Activated CD8-positive, alpha-beta T cell treated with anti-CD3 and anti-CD28 coated beads, Interleukin-2, amount 10 ng/mL, durations not matched to agents 7 days and 5 days (primary cell): ENCODE results near the gene OPN3. TPM values are rescaled to one million over a fixed set of nuclear protein-coding genes. Genes with fewer than 3 reads are reported as not detected.

Experiments
- ATAC-seq: fragments of 150-1000 bp; cut with Tn5 transposase; one replicate; pipeline ENCODE4 v1.10.0; 2021; ENCODE audit warnings: moderate library complexity
- CTCF ChIA-PET: fragments of 350-600 bp; sonication (Branson Sonifier 250); formaldehyde crosslinking; loops from one replicate; lab custom pipeline; 2021; ENCODE audit warnings: antibody characterized with exemption; lab: Charles Lee
- POLR2A ChIA-PET: fragments of 350-600 bp; sonication (Branson Sonifier 250); formaldehyde crosslinking; loops from one replicate; lab custom pipeline; 2021; ENCODE audit warnings: antibody characterized with exemption; lab: Charles Lee
- DNase-seq: peaks from one replicate; pipeline ENCODE4 v3.0.0-alpha.2; 2020
- H3K27ac Mint-ChIP-seq: one replicate; pipeline ENCODE4 v1.8.0; 2021; ENCODE audit warnings: mild to moderate bottlenecking, mixed read lengths
- H3K27me3 Mint-ChIP-seq: one replicate; pipeline ENCODE4 v1.8.0; 2021; ENCODE audit warnings: low read depth, mixed read lengths
- H3K36me3 Mint-ChIP-seq: one replicate; pipeline ENCODE4 v1.8.0; 2021; ENCODE audit warnings: low read depth, mixed read lengths
- H3K4me1 Mint-ChIP-seq: one replicate; pipeline ENCODE4 v1.8.0; 2021; ENCODE audit warnings: low read depth, mixed read lengths
- H3K4me3 Mint-ChIP-seq: one replicate; pipeline ENCODE4 v1.8.0; 2021; ENCODE audit warnings: mild to moderate bottlenecking, mixed read lengths
- H3K9me3 Mint-ChIP-seq: one replicate; pipeline ENCODE4 v1.8.0; 2022; ENCODE audit warnings: mixed read lengths; ENCODE audit not compliant: insufficient read depth
- total RNA-seq, 2 experiments: library from RNA; stranded (reverse); gene quantifications; one replicate each; pipeline ENCODE4 v1.2.3, GENCODE V29; 2021

The OPN3 gene
- total RNA-seq, 2 experiments from 2014 or later, result 15.2 to 15.9 TPM

DNA sequence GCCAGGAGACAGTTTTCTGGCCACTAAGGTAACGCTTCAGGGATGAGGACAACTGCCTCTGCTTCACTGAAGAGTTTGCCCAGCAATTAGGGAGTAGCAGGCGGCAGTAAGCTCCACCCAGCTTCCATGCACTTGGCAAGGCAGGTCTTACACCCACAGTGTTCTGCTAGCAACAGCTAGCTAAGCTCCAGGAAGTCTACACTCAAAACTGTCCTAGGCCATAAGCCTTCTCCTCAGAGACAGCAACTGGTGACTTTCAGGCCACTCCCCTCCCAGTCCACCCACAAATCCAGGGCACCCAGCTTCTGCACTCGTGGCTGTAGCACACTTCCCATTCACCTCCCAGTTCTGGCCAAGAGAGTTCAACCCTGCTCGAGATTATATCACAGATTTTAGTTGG is 60.7 kb downstream of the OPN3 start:
- ChIA-PET POLR2A (no interaction called here), CTCF (no interaction called here)
- ATAC-seq, result no peak
- Mint-ChIP-seq H3K9me3 (no peaks in the 10 kb centered on the region), H3K27ac (no peak overlapping the region), H3K27me3 (peaks cover 11% of the 10 kb centered on the region), H3K4me1 (no peaks in the 10 kb centered on the region), H3K36me3 (no peaks in the 10 kb centered on the region), H3K4me3 (no peak overlapping the region)
- DNase-seq, result no peak

DNA sequence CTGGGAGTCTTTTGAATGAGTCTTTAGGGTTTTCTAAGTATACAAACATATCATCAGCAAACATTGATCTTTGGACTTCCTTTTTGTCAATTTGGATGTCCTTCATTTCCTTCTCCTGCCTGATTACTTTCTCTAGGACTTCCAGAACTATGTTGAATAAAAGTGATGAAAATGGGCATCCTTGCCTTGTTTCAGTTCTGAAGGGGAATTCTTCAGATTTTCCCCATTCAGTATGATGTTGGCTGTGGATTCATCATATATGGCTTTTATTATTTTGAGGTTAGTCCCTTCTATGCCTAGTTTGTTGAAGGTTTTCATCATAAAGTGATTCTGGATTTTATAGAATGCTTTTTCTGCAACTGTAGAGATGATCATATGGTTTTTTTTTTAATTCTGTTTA is 66.0 kb downstream of the OPN3 start:
- H3K36me3 Mint-ChIP-seq, result no peaks in the 10 kb centered on the region
- no peaks in the 10 kb centered on the region for H3K4me1 Mint-ChIP-seq
- peaks cover 16% of the 10 kb centered on the region for H3K27me3 Mint-ChIP-seq
- H3K4me3 Mint-ChIP-seq, result no peak overlapping the region
- ATAC-seq (no peak), DNase-seq (no peak)
- no peak overlapping the region for H3K27ac Mint-ChIP-seq
- ChIA-PET CTCF (no interaction called here), POLR2A (no interaction called here)
- H3K9me3 Mint-ChIP-seq, result no peaks in the 10 kb centered on the region

GRCh38 chr1:241569848-241570247 is 70.3 kb downstream of the OPN3 start:
- ATAC-seq (no peak), DNase-seq (no peak)
- ChIA-PET POLR2A (no interaction called here), CTCF (interaction anchor here (0.6 kb wide), 1 partner anchor 383 kb away, joined by 3 read pairs; no protein-coding TSS in a partner anchor)
- Mint-ChIP-seq H3K36me3 (no peaks in the 10 kb centered on the region), H3K27me3 (peaks cover 8% of the 10 kb centered on the region), H3K4me1 (no peaks in the 10 kb centered on the region), H3K4me3 (no peak overlapping the region), H3K27ac (no peak overlapping the region), H3K9me3 (no peaks in the 10 kb centered on the region)

- H3K4me1 Mint-ChIP-seq, result no peaks in the 10 kb centered on the region
- H3K4me3 Mint-ChIP-seq, result no peak overlapping the region
- CTCF ChIA-PET, result no interaction called here
- POLR2A ChIA-PET, result no interaction called here
- DNase-seq, result no peak
- no peaks in the 10 kb centered on the region for H3K36me3 Mint-ChIP-seq
- H3K27me3 Mint-ChIP-seq, result no peaks in the 10 kb centered on the region
- no peak overlapping the region for H3K27ac Mint-ChIP-seq
- no peak for ATAC-seq
- no peaks in the 10 kb centered on the region for H3K9me3 Mint-ChIP-seq
Observed at GRCh38 chr1:241560849-241561187, 79.4 kb downstream of the OPN3 start.

GRCh38 chr1:241560146-241560848 is 79.9 kb downstream of the OPN3 start:
- DNase-seq, result no peak
- Mint-ChIP-seq H3K9me3 (no peaks in the 10 kb centered on the region), H3K27me3 (no peaks in the 10 kb centered on the region), H3K4me3 (no peak overlapping the region), H3K27ac (no peak overlapping the region), H3K36me3 (no peaks in the 10 kb centered on the region), H3K4me1 (no peaks in the 10 kb centered on the region)
- POLR2A ChIA-PET, result no interaction called here
- CTCF ChIA-PET, result no interaction called here
- ATAC-seq, result no peak

DNA sequence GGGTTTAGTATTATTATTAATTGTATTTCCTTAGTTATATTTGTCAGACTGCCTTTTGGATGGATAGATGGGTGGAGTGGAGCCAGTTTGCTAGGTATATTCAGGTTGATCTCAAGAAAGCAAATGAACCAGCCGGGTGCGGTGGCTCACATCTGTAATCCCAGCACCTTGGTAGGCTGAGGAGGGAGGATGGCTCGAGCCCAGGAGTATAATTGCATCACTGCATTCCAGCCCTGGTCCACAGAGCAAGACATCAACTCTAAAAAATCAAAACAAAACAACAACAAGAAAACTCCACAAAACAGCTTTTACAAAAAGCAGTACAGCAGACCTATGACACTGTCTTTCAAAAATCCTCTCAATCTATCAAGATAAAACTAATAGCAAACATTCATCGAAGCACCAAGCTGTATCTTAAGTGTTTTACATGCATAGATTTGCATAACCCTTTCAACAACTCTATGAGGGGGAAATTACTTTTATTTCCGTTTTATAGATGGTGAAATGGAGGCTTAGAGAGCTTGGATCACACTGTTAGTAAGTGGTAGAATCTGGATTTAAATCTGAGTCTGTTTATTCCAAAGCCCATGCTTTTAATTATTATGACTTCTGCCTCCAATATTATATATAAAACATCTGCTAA is 82.5 kb downstream of the OPN3 start:
- POLR2A ChIA-PET, result no interaction called here
- H3K27me3 Mint-ChIP-seq, result no peaks in the 10 kb centered on the region
- no peak for ATAC-seq
- peaks cover 1% of the 10 kb centered on the region for H3K4me1 Mint-ChIP-seq
- CTCF ChIA-PET, result no interaction called here
- no peak overlapping the region for H3K27ac Mint-ChIP-seq
- DNase-seq, result no peak
- H3K9me3 Mint-ChIP-seq, result no peaks in the 10 kb centered on the region
- no peak overlapping the region for H3K4me3 Mint-ChIP-seq
- no peaks in the 10 kb centered on the region for H3K36me3 Mint-ChIP-seq

GRCh38 chr1:241557031-241557430 is 83.1 kb downstream of the OPN3 start:
- ChIA-PET CTCF (no interaction called here), POLR2A (no interaction called here)
- Mint-ChIP-seq H3K9me3 (no peaks in the 10 kb centered on the region), H3K4me1 (peaks cover 5% of the 10 kb centered on the region), H3K27me3 (no peaks in the 10 kb centered on the region), H3K36me3 (no peaks in the 10 kb centered on the region), H3K27ac (no peak overlapping the region), H3K4me3 (no peak overlapping the region)
- DNase-seq, result no peak
- no peak for ATAC-seq

DNA sequence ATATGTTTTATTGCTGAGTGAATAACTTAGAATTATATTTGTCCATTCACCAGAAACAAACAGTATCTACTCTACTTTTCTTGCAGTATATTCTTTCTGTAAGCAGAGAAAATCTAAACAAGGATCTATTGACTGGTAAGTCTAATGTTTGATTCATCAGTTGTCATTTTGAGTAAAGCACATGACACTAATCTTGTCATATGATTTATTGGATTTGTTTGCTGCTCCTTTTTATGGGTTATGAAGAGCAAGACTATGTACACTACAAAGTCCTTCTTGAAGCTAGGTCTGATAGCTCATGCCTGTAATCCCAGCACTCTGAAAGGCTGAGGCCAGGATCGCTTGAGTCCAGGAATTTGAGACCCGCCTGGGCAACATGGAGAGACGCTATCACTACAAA is 84.6 kb downstream of the OPN3 start:
- Mint-ChIP-seq H3K9me3 (no peaks in the 10 kb centered on the region), H3K27ac (no peak overlapping the region), H3K36me3 (no peaks in the 10 kb centered on the region), H3K4me3 (no peak overlapping the region), H3K27me3 (no peaks in the 10 kb centered on the region), H3K4me1 (peaks cover 17% of the 10 kb centered on the region)
- DNase-seq, result no peak
- ATAC-seq, result no peak
- ChIA-PET CTCF (interaction anchor here (1.2 kb wide), 1 partner anchor 23 kb away, joined by 3 read pairs; the partner anchor contains the start of gene KMO), POLR2A (interaction anchor here (0.6 kb wide), 1 partner anchor 36 kb away, joined by 3 read pairs; no protein-coding TSS in a partner anchor)

DNA sequence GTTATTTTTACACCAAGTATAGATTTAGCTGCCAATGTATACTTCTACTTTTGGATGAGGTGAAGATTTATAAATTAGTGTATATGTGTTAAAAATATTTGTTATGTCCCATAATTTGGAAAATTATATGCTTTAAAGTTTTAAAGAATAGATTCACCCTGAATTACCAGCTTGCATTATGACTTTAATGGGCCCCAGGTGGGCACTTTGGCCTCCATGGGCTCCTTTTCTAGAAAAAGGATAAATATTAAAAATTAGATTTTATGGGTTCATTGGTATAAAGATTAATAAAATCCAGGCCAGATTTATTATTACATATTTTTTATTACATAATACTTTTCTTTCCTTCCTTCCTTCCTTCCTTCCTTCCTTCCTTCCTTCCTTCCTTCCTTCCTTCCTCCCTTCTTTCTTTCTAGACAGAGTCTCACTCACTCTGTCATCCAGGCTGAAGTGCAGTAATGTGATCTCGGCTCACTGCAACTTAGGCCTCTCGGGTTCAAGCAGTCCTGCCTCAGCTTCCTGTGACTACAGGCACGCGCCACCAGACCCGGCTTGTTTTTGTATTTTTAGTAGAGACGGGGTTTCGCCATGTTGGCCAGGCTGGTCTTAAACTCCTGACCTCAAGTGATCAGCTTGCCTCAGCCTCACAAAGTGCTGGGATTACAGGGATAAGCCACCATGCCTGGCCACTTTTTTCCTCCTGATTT is 86.1 kb downstream of the OPN3 start:
- ChIA-PET POLR2A (interaction anchor here (0.6 kb wide), 1 partner anchor 360 kb away, joined by 4 read pairs; no protein-coding TSS in a partner anchor), CTCF (no interaction called here)
- no peak overlapping the region for H3K27ac Mint-ChIP-seq
- no peak overlapping the region for H3K4me3 Mint-ChIP-seq
- ATAC-seq, result no peak
- no peak for DNase-seq
- no peaks in the 10 kb centered on the region for H3K27me3 Mint-ChIP-seq
- no peaks in the 10 kb centered on the region for H3K36me3 Mint-ChIP-seq
- H3K4me1 Mint-ChIP-seq, result peaks cover 17% of the 10 kb centered on the region
- no peaks in the 10 kb centered on the region for H3K9me3 Mint-ChIP-seq

DNA sequence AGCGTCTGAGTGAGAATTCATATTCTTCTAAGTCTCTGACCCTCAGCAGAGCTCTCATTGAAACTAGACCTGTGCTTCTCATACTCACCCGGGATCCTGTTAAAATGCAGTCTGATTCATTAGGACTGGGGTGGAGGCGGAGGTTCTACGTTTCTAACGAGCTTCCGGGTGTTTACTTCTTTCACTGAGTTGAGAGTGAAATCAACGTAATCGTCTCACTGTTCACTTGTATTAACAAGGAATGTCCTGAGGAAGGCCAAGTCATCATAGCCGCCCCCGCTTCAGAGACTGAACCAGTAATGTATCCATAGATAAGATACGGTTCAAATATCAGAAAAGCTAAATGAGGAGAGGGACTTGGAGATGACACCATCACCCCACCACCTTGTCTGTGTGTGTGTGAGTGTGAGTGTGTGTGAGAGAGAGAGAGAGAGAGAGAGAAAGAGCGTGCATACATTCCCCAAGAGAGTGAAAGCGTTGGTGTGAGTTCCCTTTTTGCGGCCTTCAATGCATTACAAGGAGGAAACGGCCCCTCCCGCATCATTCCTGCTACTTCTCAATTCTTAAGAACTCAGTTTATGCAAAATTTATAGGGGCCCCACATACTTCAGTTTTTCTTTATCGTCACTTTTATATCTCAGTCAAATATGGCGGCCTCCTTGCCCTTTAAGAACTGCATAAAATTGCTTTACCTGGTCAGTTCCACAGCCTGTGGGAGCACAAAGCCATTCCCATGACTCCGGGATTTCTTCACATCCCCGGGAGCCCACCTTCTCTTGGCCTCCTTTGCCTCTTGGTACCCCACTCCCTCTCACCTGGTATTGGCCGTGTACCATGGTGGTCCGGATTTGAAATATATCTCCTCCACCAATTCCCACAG is 88.2 kb downstream of the OPN3 start:
- H3K36me3 Mint-ChIP-seq, result no peaks in the 10 kb centered on the region
- ATAC-seq, result peak; percentile 81
- CTCF ChIA-PET, result interaction anchor here (1.8 kb wide), 1 partner anchor 59 kb away, joined by 6 read pairs; no protein-coding TSS in a partner anchor
- peak; percentile 35 for DNase-seq
- H3K27me3 Mint-ChIP-seq, result no peaks in the 10 kb centered on the region
- H3K27ac Mint-ChIP-seq, result peak overlapping the region; percentile 80
- peaks cover 17% of the 10 kb centered on the region for H3K4me1 Mint-ChIP-seq
- H3K4me3 Mint-ChIP-seq, result peak overlapping the region; percentile 59
- POLR2A ChIA-PET, result no interaction called here
- H3K9me3 Mint-ChIP-seq, result no peaks in the 10 kb centered on the region

GRCh38 chr1:241550318-241550717 is 89.9 kb downstream of the OPN3 start:
- ChIA-PET POLR2A (no interaction called here), CTCF (interaction anchor here (0.7 to 1.5 kb wide), 3 partner anchors 18 to 61 kb away, joined by 3 to 6 read pairs (median 3); partner anchors contain the start of gene KMO)
- Mint-ChIP-seq H3K4me1 (peaks cover 17% of the 10 kb centered on the region), H3K36me3 (no peaks in the 10 kb centered on the region), H3K27me3 (no peaks in the 10 kb centered on the region), H3K4me3 (no peak overlapping the region), H3K9me3 (no peaks in the 10 kb centered on the region), H3K27ac (no peak overlapping the region)
- ATAC-seq (no peak), DNase-seq (no peak)
